HG03095 (cell line): ENCODE measurements around the gene DSG3.

ENCODE experiments used
- ATAC-seq: cut with Tn5 transposase; IDR thresholded peaks from one replicate; pipeline ENCODE4 v1.9.1; 2021; ENCODE audit warnings: moderate library complexity; ENCODE audit not compliant: unreplicated experiment

DSG3 gene

DNA sequence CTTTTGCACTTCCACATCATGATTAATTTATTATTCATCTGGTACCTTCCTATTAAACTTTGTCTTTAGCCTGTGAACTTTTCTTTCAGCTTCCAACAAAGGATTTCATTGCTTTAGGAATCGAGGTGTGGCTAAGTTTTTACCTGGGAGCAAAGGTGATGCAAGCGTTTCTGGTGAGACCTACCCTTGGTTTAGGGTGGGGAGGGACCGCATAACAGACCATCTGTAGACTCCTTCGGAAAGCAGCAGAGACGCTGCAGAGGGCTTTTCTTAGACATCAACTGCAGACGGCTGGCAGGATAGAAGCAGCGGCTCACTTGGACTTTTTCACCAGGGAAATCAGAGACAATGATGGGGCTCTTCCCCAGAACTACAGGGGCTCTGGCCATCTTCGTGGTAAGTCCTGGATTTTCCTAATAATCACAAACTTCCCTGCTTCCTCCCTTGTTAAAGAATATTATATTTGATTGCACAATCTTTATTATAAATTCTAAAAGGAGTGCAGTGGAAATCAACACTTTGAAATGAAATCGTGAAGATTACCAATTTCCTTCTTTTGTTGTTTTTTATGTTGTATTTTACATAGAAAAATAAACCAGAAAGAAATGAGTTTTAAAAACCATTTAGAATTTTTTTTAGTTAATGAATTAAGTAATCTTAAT is at the start of gene DSG3:
TSS of gene DSG3 (plus strand) at position 212 of the 662 bp plus-strand sequence. CDS start at position 349, 137 bp downstream.
- no peak for ATAC-seq

- ATAC-seq, result no peak
Observed at GRCh38 chr18:31398191-31398590, 49.4 kb upstream of the DSG3 start.

GRCh38 chr18:31399306-31400032 is 48.1 kb upstream of the DSG3 start:
- ATAC-seq, result no peak

- ATAC-seq, result no peak
Observed at GRCh38 chr18:31401156-31402025, 46.1 kb upstream of the DSG3 start.

DNA sequence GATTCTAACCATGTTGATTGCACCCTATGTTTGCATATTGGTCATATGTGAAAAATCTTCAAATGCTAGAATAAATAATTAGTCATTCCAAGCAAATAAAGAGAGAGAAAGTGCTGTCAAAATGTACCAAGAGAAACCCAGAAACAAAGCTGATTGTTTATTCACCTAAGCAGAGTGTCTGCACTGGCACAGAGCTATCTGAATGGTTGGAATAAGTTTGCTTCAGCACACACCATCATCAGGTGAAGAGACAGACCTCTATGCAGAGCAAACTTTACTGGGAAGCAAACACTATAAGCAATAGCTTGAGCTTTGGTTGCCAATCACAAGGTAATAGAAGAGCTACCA is 45.5 kb upstream of the DSG3 start:
- no peak for ATAC-seq

DNA sequence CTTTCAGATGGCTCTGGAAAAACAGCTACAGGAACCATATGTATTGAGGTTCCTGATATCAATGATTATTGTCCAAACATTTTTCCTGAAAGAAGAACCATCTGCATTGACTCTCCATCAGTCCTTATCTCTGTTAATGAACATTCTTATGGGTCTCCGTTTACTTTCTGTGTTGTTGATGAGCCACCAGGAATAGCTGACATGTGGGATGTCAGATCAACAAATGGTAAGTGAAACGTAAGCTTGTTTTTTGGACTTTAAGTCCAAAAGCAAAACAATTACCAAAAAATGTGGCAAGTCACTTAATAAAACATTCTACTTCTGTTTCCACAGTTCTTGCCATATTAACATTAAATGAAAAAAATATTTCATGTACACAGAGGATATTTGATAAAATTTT is 44.1 kb upstream of the DSG3 start:
- ATAC-seq, result no peak

GRCh38 chr18:31407649-31408048 is 39.9 kb upstream of the DSG3 start:
- no peak for ATAC-seq

DNA sequence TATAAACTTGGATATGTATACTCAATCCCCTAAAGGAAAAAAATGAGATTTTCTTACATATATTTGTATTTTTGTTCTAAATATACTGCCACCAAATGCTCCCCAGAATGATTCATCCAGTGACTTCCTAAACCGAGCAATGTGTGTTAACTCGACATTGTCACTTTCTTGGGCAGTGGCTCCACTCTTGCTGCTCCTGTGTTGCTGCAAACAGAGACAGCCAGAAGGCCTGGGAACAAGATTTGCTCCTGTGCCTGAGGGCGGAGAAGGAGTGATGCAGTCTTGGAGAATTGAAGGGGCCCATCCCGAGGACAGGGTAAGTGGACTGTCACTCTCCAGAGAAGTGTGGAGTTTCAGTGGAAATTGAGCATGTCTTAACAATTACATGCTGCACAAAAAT is 38.3 kb upstream of the DSG3 start:
- ATAC-seq, result no peak

DNA sequence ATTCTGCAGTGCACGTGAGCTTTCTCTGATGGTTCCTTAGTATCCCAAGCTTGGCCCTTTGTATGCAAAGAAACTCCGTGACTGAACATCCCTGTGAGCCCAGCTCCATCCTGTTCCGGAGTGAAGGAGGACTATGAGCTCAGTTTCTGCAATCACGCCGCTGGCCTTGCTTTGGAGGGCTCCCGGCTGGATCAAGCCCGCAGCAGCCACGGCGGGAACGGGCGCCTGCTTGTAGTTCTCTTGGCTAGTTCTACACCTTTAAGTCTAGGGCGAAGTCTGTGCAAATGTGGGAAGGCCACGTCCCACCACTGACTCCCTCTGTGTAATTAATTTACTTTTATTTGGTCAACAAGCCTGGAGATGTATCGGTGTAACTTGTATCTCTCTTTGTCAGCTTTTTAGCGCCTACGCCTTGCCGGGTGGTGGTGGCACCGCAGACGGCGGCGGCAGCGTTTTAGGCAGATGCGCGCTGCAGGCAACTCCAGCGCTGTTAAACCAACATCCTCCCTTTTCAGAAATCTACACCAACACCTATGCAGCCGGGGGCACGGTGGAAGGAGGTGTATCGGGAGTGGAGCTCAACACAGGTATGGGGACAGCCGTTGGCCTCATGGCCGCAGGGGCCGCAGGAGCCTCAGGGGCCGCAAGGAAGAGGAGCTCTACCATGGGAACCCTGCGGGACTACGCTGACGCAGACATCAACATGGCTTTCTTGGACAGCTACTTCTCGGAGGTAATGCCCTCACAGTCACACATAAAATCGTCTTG is 36.6 kb upstream of the DSG3 start:
- ATAC-seq, result no peak

DNA sequence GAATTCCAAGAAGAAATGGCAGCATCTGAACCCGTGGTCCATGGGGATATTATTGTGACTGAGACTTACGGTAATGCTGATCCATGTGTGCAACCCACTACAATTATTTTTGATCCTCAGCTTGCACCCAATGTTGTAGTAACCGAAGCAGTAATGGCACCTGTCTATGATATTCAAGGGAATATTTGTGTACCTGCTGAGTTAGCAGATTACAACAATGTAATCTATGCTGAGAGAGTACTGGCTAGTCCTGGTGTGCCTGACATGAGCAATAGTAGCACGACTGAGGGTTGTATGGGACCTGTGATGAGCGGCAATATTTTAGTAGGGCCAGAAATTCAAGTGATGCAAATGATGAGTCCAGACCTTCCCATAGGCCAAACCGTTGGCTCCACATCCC is 34.4 kb upstream of the DSG3 start:
- no peak for ATAC-seq

DNA sequence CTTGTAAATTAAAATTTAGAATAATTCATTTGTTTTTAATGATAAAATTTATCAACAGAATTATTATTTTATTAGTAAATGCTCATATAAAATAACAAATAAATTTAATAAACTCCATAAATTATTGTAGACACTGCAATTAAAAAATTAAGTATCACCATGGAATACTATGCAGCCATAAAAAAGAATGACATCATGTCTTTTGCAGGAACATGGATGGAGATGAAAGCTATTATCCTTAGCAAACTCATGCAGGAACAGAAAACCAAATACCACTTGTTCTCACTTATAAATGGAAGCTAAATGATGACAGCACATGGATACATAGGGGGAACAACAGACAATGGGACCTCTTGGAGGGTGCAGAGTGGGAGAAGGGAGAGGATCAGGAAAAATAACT is 29.7 kb upstream of the DSG3 start:
- no peak for ATAC-seq

DNA sequence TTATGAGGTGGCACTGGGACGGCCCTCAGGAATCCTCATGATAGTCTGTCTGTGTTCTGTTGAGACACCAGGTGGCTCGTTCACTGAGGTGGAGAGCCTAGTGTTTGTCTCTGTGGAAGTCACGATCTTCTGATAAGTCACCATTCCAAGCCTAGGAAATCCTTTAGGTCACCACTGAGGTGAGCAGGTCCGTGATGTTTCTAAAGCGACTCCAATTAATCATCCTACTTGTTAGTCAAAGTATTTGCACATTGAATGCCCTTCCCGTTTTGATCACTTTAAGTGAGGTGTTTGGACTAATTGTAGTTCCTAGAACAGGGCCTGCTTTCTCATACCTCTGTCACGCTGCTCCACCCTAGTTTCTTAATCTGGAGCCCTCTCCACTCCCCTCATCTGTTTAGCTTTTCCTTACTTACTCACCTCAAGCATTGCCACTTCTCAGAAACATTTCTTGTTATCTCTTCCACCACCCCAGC is 28.0 kb upstream of the DSG3 start:
- ATAC-seq, result no peak

DNA sequence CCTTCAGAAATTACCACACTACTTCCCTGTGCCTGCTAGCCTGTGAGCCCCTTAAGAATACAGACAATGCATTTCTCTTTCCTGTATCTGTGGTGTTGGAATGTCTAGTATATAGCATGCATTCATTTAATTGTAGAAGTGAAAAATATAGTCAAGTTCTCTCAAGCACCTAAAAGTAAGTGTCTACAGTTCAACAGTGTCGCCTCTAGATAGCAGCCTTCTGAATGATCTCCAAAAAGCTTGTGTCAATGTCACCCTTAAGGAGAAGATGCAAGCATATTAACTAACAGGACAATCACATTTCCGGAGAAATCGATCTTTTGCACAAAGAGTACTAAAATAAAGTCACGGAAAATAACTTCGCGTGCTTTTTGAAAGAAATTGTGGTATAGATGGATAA is 27.5 kb upstream of the DSG3 start:
- ATAC-seq, result no peak

- ATAC-seq, result no peak
Observed at GRCh38 chr18:31420524-31420923, 27.0 kb upstream of the DSG3 start.

- ATAC-seq, result peak; percentile 76
Observed at GRCh38 chr18:31424383-31424988, 23.1 kb upstream of the DSG3 start.

DNA sequence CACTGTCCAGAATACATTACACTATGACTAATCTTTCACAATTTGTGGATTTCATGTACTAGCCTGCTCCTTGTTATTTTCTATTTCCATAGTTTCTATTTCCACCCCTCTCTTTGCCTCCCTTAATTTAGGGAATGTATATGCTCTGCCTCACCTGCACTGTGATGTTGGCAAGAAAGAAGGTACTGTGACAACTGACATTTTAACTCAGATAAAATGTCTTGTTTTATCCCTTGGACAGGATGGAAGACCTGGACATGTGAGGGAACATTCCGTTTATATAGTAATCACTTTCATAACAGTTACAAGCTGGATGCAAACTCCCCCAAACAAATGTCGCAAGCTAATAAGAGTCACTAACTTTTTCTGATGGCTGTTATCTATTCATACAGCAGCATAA is 21.5 kb upstream of the DSG3 start:
- ATAC-seq, result no peak

- ATAC-seq, result no peak
Observed at GRCh38 chr18:31426871-31427406, 20.6 kb upstream of the DSG3 start.

DNA sequence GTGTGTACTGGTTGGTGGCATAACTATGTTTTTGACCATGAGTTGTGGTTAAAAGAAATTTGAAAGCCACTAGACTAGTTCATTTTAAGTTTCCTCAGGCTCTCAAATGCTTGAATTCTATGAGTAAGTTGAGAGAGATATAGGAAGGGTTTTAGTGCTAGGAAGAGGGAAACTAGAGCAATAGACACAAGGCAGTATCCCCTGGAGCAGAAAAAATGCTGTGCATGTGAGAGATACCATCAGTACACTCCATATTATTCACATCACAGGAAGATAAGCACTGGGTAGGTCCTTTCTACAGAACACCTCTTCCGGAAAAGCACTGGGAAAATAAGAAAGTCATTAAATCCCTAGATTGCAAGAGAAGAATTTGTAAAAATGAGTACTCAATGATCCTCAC is 19.3 kb upstream of the DSG3 start:
- no peak for ATAC-seq

DNA sequence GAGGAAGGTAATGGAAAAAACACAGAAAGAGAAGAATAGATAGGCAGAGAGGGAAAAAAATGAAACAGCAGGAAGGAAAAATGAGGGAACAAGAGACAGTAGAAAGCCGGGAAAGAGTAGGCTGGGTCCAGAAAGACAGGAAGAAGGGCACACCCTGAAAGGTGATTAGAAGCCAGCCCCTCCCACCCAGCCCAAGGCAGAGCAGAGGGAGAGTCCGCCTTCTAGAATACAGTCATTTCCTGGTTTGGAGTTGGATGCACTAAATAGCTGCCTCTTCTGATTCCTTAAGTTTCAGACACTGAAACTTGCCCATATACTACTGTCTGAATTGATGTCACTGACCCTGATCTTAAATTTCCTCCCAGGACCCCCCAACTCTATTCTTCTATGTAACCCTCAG is 17.9 kb upstream of the DSG3 start:
- no peak for ATAC-seq

GRCh38 chr18:31430072-31430471 is 17.5 kb upstream of the DSG3 start:
- no peak for ATAC-seq
